ENCODE data around the gene ABCG8. TPM values are rescaled to one million over a fixed set of nuclear protein-coding genes. Genes with fewer than 3 reads are reported as not detected.

The ABCG8 gene
- total and polyA plus RNA-seq, 10 of the 15 experiments (the other 5 are each of a cell fraction or from before 2014, with no cell fraction given) = not detected

- ATAC-seq = no peak
- no peak for TF ChIP-seq ASH2L (IDR thresholded peaks at IDR 0.05; ENCODE audit: borderline replicate concordance, low read depth)
- no peak for TF ChIP-seq EGR1 (IDR thresholded peaks at IDR 0.05; ENCODE audit: borderline replicate concordance in 1 of 2, low read depth in 2 of 2, low read length in 2 of 2)
- no peak for TF ChIP-seq MYB (IDR thresholded peaks at IDR 0.05; ENCODE audit: borderline replicate concordance, low read depth, low read length)
- no peak for TF ChIP-seq ZNF384 (IDR thresholded peaks at IDR 0.05; ENCODE audit: borderline replicate concordance, low read depth, low read length)
- no peak for TF ChIP-seq NFYA (IDR thresholded peaks at IDR 0.05; ENCODE audit: borderline replicate concordance, low read depth, low read length)
- no peak for TF ChIP-seq HDAC2 (IDR thresholded peaks at IDR 0.05)
- no peak for TF ChIP-seq BRCA1 (IDR thresholded peaks at IDR 0.05; ENCODE audit: low read depth, low read length)
- Histone ChIP-seq H4K20me1 (ENCODE audit: control insufficient read depth, insufficient read depth) (no peaks in the 10 kb centered on the region), H3K79me2 (ENCODE audit: control insufficient read depth, insufficient read depth, low read length) (no peaks in the 10 kb centered on the region), H3K4me1 (ENCODE audit: control insufficient read depth, insufficient read depth, low read length) (no peaks in the 10 kb centered on the region), H3K36me3 (ENCODE audit: control insufficient read depth in 2 of 2, insufficient read depth in 2 of 2, low read length in 1 of 2) (no peaks in the 10 kb centered on the region), H3K9me3 (replicated peaks; ENCODE audit: control insufficient read depth, insufficient read depth, low read length) (no peaks in the 10 kb centered on the region), H3K27ac (ENCODE audit: control insufficient read depth, insufficient read depth) (no peak overlapping the region), H3K4me2 (ENCODE audit: control insufficient read depth, insufficient read depth) (no peak overlapping the region), H2AFZ (ENCODE audit: control insufficient read depth, low read depth, low read length) (no peak overlapping the region), H3K9ac (ENCODE audit: control insufficient read depth, insufficient read depth, low read length) (no peak overlapping the region), H3K27me3 (replicated peaks in 1 of 2; ENCODE audit: control insufficient read depth in 2 of 2, insufficient read depth in 2 of 2, low read length in 1 of 2) (peaks cover 4 to 6% of the 10 kb centered on the region in 2 experiments; a peak in 3 of 4 replicates), H3K4me3 (no peak overlapping the region)
- in situ Hi-C loops (cut with MboI) = no loop called here
- SMC1A ChIA-PET (ENCODE audit: uncharacterized antibody, unreplicated experiment) = no interaction called here
- 32% methylated on average over 5 of the region's 5 CpGs for WGBS (ENCODE audit: insufficient coverage, insufficient replicate concordance, low lambda C conversion rate, missing lambda C conversion rate)
- CTCF ChIA-PET = interaction anchor here (1.2 kb wide), 1 partner anchor 37 kb away, joined by 5 read pairs; no protein-coding TSS in a partner anchor
- RAD21 ChIA-PET (ENCODE audit: unreplicated experiment) = no interaction called here
- no TSS peak for BruUV-seq (replicated peaks)
- intact Hi-C loops (cut with micrococcal nuclease; ENCODE audit: unreplicated experiment) = no loop called here
- no peak for FAIRE-seq
- no peak for DNase-seq (ENCODE audit: low read depth, low spot score)
- POLR2A ChIA-PET = no interaction called here
Measured at GRCh38 chr2:43840965-43841364, 2.2 kb downstream of the ABCG8 start.
